ENCODE measurements around the gene CTBP1.
A peak's percentile ranks its signal among the peaks of the same experiment; 100 is the strongest.

CTBP1 gene

GRCh38 chr4:1216869-1217294, 32.0 kb downstream of the CTBP1 start:
- DNase-seq (ENCODE audit: extremely low spot score): peak; percentile 68
- ChIA-PET CTCF (interaction anchor here (1.2 to 2.0 kb wide), 3 partner anchors 13 to 79 kb away, joined by 3 to 9 read pairs (median 5); no protein-coding TSS in a partner anchor), POLR2A (interaction anchor here (1.2 kb wide), 1 partner anchor 13 kb away, joined by 3 read pairs; no protein-coding TSS in a partner anchor)
- TF ChIP-seq, protein P1, sequence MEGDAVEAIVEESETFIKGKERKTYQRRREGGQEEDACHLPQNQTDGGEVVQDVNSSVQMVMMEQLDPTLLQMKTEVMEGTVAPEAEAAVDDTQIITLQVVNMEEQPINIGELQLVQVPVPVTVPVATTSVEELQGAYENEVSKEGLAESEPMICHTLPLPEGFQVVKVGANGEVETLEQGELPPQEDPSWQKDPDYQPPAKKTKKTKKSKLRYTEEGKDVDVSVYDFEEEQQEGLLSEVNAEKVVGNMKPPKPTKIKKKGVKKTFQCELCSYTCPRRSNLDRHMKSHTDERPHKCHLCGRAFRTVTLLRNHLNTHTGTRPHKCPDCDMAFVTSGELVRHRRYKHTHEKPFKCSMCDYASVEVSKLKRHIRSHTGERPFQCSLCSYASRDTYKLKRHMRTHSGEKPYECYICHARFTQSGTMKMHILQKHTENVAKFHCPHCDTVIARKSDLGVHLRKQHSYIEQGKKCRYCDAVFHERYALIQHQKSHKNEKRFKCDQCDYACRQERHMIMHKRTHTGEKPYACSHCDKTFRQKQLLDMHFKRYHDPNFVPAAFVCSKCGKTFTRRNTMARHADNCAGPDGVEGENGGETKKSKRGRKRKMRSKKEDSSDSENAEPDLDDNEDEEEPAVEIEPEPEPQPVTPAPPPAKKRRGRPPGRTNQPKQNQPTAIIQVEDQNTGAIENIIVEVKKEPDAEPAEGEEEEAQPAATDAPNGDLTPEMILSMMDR (IDR thresholded peaks at IDR 0.05; ENCODE audit: control extremely low read depth, extremely low read depth, low read depth, missing control alignments): no peak

DNA sequence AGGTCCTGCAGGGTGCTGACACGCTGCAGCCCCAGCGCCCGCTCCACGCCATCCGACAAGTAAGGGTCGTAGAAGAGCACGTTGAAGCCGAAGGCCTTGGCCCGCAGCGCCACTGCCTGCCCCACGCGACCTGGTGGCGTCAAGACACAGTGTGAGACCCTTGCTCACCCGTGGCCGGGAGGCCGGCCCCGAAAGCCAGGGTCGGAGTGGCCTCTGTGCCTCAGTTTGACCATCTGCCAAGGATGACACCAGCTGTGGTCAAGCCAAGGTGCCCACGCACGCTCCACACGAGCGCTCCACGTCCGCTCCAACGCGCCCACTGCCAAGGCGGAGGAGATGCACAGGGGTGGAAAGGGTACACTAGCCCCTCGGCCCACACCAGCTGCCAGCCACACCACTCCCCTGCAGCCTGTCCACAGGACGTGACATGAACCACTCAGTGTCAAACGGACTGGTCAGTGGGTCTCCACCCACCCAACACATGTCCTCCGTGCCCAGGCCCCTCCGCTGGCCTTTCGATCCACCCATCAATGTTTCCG, 32.8 kb downstream of the CTBP1 start:
- TF ChIP-seq, protein P1 (IDR thresholded peaks at IDR 0.05; ENCODE audit: control extremely low read depth, extremely low read depth, low read depth, missing control alignments): no peak
- ChIA-PET CTCF (interaction anchor here (1.8 to 2.0 kb wide), 2 partner anchors 49 to 79 kb away, joined by 3 to 5 read pairs; no protein-coding TSS in a partner anchor), POLR2A (interaction anchor here (1.2 kb wide), 1 partner anchor 12 kb away, joined by 3 read pairs; no protein-coding TSS in a partner anchor)
- DNase-seq (ENCODE audit: extremely low spot score): no peak

- ChIA-PET CTCF (interaction anchor here (0.8 kb wide), 1 partner anchor 48 kb away, joined by 3 read pairs; no protein-coding TSS in a partner anchor), POLR2A (no interaction called here)
- TF ChIP-seq, protein P1 (IDR thresholded peaks at IDR 0.05; ENCODE audit: control extremely low read depth, extremely low read depth, low read depth, missing control alignments): no peak
- peak; percentile 76 for DNase-seq (ENCODE audit: extremely low spot score)
Measured at GRCh38 chr4:1215141-1216075, 33.5 kb downstream of the CTBP1 start.

DNA sequence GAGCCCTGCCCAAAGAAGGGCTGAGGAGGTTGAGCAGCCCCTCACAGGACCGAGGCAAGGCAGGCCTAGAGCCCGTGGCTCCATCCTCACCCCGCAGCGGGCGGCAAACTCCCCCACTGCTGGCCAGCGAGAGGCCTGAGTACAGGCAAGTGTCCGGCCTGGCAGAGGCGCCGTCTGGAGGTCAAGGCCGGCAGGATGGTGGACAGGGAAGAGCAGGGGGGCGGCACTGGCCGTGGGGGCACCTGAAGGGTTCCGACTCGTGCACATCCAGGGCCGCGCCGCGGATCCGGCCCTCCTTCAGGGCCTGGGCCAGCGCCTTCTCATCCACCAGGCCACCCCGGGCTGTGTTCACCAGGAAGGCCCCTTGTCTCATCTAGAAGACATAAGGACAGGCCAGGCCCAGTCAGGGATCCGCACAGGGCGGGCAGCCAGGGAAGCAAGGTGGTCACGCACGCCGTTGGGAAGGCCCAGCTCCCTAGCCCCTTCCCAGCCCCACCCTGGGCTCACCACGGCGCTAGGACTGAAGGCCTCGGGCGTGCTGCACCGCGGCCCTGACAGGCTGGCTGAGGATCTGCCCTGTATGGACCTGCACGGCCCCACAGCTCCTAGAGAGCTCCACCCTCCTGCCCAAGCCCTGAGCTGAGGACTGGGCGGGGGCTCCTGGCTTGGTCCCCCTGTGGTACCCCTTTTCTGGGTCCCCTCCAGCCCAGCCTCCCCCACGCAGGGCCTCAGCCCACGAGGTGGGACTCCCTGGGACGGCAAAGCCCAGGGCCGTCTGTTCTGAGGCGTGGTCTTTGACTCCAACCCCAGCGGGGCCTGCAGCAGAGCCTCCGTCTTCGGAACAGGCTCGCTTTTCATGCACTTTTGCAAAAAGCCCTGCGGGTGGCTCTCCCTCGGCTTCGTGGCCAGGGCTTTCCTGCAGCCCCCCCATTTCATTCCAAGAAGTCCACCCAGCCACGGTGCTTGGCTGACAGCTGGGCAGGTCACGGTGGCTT, 34.5 kb downstream of the CTBP1 start:
- ChIA-PET POLR2A (no interaction called here), CTCF (interaction anchor here (0.8 kb wide), 1 partner anchor 47 kb away, joined by 3 read pairs; no protein-coding TSS in a partner anchor)
- TF ChIP-seq, protein P1 (IDR thresholded peaks at IDR 0.05; ENCODE audit: control extremely low read depth, extremely low read depth, low read depth, missing control alignments): no peak
- no peak for DNase-seq (ENCODE audit: extremely low spot score)

DNA sequence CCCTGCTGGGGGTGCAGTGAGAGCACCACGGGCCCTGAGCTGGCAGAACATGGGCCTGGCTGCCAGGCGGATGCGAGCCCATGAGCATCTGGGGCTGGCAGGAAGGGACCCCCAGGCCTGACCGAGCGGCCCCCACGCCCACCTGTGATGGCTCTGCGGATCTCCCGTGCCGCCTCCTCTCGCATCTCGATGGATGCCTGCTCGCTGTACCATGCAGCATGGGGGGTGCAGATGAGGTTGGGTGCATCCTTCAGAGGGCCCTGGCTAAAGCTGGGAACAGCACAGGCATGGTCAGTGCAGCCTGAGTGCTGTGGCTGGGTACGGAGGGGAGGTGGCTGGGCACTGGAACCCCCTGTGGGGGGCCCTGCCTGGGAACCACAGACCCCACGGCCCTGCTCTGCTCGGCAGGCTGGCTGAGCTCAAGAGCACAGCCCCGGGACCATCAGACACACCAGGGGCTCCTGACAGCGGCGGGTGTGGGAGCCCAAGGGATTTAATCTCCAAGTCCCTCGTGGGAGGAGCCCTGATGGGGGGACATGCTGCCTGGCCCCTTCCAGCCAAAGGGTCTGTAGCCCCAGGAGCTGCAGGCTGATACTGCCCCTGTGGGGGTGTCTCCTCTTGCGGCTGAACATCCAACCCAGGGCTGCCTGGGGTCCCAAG, 35.5 kb downstream of the CTBP1 start:
- ChIA-PET POLR2A (no interaction called here), CTCF (no interaction called here)
- TF ChIP-seq, protein P1 (IDR thresholded peaks at IDR 0.05; ENCODE audit: control extremely low read depth, extremely low read depth, low read depth, missing control alignments): no peak
- no peak for DNase-seq (ENCODE audit: extremely low spot score)

Data from GM10248 (cell line).